Lung microvascular endothelial cell (primary cell): ENCODE results near the gene HES7. TPM values are rescaled to one million over a fixed set of nuclear protein-coding genes. Genes with fewer than 3 reads are reported as not detected.
"Not testable (repeated sequence)": the region's sequence is repeated elsewhere in the genome, so short reads cannot be mapped to it uniquely, and the experiment has no call there.

Experiments used
- DNase-seq, 2 donors: peaks; one replicate each; pipeline versions ENCODE4 v3.0.0 to v3.0.0-alpha.2; 2010; ENCODE audit warnings: low read depth in 2 of 2
- total RNA-seq: library from RNA; depleted of rRNA; stranded (reverse); fragments of >200 nt; gene quantifications from 2 replicates; pipeline ENCODE4 v1.2.1, GENCODE V29; 2014

HES7 gene
- total RNA-seq, 1 donor from 2014 or later: not detected

DNA sequence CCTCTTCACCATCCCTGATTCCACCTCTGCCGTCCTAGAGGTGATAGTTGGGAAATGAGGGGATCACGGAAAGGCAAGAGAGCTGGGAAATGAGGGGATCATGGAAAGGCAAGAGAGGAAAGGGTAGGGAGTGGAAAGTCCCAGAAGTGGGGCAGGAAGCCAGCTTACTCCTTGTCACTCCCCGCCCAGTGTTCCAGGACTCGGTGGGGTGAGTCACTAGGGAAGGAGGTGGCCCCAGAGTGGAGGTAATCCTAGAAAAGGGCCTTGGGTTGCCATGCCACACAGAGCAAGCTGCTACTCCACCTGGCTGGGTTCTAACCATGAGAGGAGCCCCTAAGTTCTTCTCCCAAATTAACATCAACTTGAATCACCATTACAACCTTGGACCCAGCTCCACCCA lies 20.4 kb downstream of the HES7 start:
- peak in 1 of 2 donors; percentile 35 for DNase-seq

- DNase-seq: no peak
Measured at GRCh38 chr17:8101721-8102120, 22.2 kb downstream of the HES7 start.

DNA sequence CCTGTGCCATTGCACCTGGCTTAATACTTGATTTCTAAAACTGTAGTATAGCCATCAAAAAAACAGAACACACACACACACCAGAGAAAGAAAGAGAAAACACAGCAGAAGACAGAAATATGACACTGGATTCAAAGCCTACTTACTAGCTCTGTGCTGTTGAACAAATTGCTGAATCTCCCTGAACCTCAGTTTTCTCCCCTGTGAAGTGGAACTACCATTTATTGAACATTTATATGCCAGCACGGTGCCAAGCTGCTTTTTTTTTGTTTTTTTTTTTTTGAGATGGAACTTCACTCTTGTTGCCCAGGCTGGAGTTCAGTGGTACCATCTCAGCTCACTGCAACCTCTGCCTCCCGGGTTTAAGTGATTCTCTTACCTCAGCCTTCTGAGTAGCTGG lies 23.1 kb downstream of the HES7 start:
- no peak for DNase-seq

GRCh38 chr17:8100111-8100510 lies 23.8 kb downstream of the HES7 start:
- no peak for DNase-seq

DNA sequence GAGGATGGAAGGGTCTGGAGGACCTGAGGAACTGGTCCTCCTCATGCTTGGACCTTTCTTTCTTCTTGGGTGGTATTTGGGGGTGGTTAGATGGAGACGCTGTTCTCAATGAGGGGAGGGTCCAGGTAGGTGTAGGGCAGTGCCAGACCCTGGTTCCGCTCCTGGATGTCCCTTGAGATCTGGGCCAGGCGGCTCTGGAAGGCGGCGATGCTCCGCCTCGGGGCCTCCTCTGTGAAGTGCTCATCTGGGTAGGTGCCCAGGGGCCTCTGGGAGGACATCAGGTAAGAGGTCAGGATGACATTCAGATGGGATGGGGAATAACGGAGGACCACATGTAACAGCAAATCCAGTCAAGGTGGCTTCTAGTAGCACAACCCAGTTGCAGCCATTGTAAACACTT lies 27.4 kb downstream of the HES7 start:
- DNase-seq: no peak

DNA sequence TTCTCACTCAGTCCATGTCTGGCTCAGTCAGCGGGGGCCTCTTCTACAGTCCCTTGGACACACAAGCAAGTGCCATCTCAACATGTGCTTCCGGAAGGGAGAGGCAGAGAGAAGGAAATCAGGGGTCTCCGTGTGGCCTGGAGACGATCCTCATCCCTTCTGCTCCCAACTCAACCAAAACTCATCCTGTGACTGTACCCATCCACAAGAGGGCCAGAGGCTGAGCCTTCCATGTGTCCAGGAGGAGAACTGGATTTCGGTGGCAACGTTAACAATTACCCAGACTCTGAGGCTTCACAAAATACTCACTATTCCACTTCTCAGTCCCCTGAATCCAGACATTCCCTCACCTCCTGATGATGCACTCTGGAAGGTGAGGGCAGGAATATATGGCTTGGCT lies 28.5 kb downstream of the HES7 start:
- no peak for DNase-seq

GRCh38 chr17:8091033-8091687 lies 32.7 kb downstream of the HES7 start:
- no peak for DNase-seq

DNA sequence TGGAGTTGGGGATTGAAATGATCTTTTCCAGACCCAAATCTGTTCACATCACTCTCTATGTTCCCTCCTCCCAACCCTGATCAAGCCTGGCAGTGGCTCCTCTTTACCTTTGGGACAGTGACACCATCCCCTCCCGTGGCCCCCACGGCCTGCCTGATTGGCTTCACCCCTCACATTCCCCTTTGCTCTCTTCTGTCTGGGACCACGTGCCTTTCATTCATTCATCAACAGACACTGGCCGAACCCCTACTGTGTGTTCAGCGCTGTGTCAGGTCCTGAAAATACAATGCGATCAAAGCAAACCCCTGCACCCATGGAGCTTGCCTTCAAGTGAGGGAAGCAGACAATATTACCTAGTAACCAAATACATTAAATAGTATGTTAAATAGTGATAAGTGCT lies 34.2 kb downstream of the HES7 start:
- no peak for DNase-seq

DNA sequence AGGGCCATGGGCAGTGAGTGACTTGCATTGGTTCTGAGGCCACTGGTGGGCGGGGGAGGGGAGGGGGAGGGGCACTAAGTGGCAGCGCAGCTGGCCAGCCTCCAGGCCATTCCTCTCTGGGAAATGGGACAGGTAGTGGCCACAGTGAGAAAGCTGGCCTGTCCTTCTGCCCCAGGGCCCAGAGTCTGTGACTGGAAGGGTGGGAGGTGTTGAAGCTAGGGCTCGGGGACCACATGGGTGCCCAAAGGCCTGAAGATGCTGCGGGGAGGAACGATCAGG lies 36.0 kb downstream of the HES7 start:
- no peak for DNase-seq

DNA sequence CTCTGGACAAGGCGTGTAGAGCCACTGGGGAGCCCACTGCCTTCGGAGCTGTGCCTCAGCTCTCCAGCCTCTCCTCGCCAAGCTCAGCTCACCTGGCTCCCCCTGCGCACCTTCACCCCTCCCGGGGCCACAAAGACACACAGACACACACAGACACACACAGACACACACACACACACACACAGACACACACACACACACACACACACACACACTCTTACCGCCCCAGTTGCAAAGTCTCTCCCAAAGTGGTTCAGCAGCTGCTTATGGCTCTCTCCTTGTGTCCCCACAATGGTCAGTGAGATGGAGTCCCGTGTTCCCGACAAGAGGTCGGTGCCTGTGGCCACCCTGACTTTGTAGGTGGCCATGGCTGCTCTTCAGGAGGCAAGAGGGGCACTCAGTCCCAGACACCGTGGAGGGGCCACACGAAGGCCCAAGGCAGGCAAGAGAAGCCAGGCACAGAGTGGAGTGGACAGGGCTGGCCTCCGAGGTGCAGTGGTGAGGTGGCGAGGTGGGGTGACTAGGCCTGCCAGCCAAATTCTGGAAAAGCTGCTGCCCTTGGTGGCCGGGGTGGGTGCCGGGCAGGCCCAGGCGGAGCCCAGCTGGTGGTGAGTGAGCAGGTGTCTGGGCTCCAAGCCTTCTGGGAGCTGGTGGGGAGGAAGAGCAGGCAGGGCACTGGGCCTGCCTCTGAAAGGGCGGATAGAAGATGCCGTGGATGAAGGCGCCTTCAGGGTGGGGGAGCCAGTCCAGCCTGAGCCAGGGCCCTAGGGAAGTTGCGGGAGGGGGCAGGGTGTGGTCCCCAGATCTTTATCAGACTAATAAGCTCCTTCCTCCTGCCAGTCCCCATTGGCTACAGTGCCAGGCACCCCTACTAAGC lies 36.6 kb downstream of the HES7 start, which contains the start of gene ALOX12B:
TSS of gene ALOX12B (minus strand) at position 642 of the 877 bp plus-strand sequence. CDS start at position 368, 274 bp downstream.
- no peak for DNase-seq

- DNase-seq: no peak
Measured at GRCh38 chr17:8084250-8084649, 39.7 kb downstream of the HES7 start.

DNA sequence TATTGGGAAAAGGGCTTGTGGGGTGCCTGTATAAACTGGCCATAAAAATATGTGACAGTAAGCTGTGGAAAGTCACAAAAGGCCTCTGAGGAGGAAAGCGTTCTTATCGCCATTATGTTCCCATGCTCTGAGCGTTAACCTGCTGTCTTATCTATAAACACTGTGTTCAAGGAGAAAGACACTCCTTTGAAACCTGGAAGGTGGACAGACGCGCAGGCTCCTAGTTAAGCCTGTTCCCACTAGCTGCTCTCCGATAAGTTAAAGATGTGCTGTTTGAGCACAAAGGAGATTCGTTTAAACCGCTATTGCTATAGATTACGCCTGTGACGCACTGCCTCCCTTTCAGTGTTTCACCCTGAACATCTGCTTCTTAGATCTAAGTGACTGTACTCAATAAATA lies 41.6 kb downstream of the HES7 start:
- DNase-seq: no peak

DNA sequence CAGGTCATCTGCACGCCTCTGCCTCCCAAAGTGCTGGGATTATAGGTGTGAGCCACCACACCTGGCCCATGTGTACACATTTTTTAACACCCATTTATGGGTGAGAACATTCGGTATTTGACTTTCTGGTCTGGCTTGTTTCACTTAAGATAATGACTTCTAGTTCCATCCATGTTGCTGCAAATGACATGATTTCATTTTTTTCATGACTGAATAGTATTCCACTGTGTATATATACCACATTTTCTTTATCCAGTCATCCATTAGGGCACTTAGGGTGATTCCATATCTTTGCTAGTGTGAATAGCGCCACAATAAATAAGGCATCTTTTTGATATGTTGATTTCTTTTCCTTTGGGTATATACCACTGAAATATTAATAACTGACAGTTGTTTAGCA lies 42.0 kb downstream of the HES7 start:
- no peak for DNase-seq

GRCh38 chr17:8080799-8081219 lies 43.1 kb downstream of the HES7 start:
- no peak for DNase-seq

DNA sequence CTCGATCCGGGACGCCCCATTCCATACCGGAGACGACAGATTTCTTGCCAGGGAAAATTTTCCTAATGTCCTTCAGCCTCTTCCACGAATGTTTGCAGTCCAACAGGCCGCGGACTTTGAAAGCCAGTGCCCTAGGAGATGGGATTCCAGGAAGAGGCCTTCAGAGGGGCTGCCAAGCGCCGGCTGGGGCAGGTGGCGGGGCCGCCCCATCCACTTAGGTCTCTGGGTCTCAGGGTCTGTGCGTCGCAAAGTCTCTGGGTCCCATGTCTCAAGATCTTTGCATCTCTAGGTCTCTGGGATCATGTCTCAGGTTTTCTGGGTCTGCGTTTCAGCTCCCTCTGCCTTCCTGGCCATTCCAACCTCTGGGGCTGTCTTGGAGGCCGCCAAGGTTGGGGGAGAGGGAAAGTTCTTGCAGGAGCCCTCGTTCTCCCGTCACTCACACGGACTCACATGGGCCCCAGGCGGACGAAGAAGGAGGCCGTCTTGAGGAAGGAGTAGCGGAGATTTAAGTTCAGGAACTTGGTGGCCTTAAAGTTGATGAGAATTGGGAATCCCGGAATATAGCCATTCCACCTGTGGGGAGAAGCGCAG lies 43.6 kb downstream of the HES7 start:
- no peak for DNase-seq

DNA sequence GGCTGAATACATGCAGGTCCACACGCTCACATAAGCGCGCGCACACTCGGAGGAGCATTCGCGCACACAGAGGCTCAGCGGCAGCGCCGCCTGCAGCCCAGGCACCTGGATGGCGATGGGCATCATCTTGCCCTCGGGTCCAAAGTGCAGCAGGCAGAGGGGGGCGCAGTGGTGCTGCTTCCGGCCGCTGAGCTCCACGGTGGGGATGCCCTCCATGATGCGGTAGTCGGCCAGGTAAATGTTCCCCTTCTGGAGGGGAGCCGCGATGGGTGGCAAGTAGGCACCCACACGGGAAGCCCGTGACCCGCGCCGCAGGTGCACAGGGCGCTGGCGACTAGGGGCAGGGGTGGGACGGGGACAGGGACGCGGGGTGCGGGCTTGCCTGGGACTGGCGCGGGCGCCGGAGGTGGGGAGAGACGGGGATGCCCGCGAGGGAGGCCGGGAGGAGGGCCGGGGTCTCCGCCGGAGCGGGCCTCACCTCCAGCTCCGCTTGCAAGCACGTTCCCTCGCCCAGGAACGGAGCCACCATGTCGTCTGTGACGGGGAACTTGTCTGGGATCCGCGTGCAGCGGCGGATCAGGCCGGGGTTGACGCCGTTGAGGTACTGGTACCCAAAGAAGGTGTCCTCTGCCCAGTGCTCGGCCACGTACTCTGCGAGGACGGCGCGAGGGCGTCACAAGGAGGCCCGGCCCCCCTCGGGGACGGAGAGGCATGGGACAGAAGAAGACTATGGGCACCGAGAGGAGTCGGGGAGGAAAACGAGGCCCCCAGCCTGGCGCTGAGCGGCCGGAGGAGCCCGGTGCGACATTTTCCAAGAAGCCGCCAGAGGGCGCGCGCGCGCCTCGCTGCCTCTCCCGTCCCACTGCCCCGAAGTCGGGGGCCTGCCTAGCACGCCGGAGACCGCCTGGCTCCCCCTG lies 44.4 kb downstream of the HES7 start:
- peak; percentile 54 to 65 for DNase-seq

DNA sequence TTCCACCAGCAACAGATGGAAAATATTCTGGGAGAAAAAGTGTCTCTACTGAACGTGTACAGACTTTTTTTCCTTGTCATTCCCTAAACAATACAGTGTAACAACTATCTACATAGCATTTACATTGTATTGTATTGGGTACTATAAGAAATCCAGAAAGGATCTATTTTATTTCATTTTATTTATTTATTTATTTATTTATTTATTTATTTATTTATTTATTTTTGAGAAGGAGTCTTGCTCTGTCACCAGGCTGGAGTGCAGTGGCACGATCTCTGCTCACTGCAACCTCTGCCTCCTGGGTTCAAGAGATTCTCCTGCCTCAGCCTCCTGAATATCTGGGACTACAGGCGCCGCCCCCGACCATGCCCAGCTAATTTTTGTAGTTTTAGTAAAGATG lies 46.0 kb downstream of the HES7 start:
- not testable (repeated sequence) for DNase-seq

DNA sequence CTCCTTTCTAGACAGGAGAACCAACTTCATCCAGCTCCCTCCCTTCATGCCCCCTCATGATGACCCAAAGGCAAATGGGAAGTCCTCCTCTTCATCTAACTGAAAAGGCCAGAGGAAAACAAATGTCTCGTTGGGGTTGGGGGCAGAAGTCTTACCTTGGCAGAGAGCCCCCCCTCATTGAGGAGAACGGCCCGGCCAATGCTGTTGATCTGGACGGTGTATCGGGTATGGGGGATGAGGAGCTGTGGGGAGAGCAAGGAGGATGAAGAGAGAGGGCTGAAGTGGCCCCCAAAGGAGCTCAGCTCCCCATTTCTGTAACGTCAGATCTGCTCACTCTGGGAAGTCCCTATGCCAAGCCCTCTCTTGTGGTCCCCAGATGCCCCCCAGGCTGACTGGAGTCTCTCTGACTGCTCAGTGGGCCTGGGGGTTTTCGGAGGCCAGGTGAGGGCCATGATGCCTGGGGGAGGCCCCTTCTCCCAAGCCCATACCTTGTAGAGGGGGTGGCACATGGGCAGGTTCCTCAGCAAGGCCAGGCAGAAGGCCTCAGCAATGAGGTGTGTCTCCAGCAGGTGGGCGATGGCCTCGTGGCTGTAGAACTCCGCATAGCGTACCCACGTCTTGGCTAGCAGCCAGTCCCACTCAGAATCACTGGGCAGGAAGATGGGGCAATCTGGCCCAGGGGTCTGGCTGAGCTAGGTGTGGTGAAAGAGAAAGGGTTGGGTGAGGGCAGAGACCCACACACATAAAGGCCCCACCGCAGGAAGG lies 47.2 kb downstream of the HES7 start:
- no peak for DNase-seq

- no peak for DNase-seq
Measured at GRCh38 chr17:8075574-8076342, 48.1 kb downstream of the HES7 start.

- DNase-seq: no peak
Measured at GRCh38 chr17:8075081-8075480, 48.8 kb downstream of the HES7 start.
